Fibroblast of skin of scalp (primary cell): ENCODE results near the gene SPTSSB.

Experiments
- DNase-seq: peaks from one replicate; pipeline ENCODE4 v3.0.0-alpha.2; 2013

Gene SPTSSB

GRCh38 chr3:161337311-161337710, 34.0 kb downstream of the SPTSSB start:
- no peak for DNase-seq

DNA sequence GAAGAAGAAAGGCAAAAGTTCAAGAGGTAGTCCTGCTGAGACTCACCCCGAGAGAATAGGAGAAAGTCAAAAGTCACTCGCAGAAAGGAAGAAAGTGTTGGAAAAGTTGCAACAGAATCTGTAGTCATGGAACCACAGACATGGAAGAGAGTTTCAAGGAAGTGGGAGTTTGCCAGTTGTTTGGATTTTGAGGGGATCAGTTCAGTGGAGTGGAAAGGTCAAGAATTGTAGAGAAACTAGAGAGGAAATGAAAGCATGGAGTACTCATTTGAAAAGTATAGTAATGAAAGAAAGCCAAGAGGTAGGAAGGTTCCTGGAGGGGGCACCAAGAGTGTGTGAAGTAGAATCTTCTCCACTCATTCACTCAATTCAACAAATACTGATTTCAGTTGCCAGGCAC, 34.7 kb downstream of the SPTSSB start:
- no peak for DNase-seq

DNA sequence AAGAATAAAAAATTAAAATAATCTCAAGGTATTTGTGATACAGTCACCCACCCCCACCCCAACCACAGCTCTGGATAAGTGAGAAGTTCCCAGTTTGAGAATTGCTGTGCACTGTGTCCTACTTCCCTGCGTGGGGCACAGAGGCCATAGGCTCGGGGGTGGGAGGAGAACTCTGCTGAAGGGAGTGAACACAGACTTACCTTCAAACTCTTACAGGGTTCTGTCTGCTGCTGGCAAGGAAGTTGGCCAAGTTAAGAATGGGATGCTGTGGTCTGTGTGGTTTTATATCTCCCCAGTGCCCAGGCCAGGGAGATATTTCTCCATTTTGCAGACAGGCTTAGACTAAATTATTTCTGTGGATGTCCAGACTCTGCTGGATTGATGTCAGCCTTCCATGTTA, 37.6 kb downstream of the SPTSSB start:
- no peak for DNase-seq

GRCh38 chr3:161332792-161333191, 38.5 kb downstream of the SPTSSB start:
- DNase-seq: no peak

GRCh38 chr3:161325059-161325458, 46.3 kb downstream of the SPTSSB start:
- DNase-seq: no peak

GRCh38 chr3:161323926-161324621, 47.2 kb downstream of the SPTSSB start:
- DNase-seq: no peak

- no peak for DNase-seq
Observed at GRCh38 chr3:161322781-161323568, 48.3 kb downstream of the SPTSSB start.

DNA sequence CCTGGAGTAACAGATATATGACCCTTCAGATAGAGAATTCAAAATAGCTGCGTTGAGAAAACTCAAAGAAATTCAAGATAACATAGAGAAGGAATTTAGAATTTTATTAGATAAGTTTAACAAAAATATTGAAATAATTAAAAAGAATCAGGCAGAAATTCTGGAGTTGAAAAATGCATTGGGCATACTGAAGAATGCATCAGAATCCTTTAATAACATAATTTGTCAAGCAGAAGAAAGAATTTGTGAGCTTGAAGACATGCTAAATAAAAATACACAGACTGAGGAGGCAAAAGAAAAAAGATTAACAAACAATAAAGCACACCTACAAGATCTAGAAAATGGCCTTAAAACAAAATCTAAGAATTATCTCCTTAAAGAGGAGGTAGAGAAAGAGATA, 50.5 kb downstream of the SPTSSB start:
- no peak for DNase-seq

DNA sequence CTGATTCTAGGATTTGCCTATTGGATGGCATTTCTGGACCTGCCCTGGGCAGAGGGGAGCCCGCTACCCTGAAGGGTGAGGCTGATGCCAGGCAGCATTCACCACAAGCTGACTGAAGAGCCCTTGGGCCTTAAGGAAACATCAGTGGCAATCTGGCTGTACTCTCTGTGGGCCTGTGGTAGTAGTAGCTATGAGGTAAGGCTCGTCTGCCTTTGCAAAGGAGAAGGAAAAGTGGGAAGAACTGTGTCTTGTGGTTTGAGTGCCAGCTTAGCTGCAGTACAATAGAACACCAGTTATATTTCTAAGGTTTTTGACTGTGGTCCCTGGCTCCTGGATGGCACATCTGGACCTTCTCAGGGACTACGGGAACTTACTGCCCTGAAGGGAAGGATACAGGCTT, 51.5 kb downstream of the SPTSSB start:
- no peak for DNase-seq

GRCh38 chr3:161317077-161317476, 54.2 kb downstream of the SPTSSB start:
- DNase-seq: no peak

- no peak for DNase-seq
Observed at GRCh38 chr3:161316006-161316689, 55.2 kb downstream of the SPTSSB start.

DNA sequence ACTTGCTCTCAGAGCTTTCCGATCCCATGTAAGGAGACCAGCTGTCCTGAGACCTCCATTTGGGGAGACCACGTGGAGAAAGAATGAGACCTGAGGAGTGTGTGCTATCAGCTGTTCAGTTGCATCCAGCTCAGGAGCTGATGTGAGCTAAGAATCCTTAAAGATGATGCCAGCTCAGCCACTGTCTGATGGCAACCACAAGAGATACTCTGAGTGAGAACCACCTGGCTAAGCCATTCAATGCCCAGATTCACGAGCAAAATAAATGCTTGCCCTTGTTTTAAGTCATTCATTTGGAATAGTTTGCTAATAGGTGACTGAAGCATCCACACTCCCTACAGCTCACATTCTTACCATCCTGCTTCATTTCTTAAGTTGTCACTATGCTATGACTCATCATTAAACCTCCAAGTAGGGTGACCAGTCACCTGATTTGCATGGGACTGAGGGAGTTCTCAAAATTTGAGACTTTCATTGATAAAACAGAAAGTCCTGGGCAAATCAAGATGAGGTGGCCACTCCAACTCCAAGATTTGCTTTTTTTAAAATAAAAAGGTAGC, 56.4 kb downstream of the SPTSSB start:
- DNase-seq: no peak

DNA sequence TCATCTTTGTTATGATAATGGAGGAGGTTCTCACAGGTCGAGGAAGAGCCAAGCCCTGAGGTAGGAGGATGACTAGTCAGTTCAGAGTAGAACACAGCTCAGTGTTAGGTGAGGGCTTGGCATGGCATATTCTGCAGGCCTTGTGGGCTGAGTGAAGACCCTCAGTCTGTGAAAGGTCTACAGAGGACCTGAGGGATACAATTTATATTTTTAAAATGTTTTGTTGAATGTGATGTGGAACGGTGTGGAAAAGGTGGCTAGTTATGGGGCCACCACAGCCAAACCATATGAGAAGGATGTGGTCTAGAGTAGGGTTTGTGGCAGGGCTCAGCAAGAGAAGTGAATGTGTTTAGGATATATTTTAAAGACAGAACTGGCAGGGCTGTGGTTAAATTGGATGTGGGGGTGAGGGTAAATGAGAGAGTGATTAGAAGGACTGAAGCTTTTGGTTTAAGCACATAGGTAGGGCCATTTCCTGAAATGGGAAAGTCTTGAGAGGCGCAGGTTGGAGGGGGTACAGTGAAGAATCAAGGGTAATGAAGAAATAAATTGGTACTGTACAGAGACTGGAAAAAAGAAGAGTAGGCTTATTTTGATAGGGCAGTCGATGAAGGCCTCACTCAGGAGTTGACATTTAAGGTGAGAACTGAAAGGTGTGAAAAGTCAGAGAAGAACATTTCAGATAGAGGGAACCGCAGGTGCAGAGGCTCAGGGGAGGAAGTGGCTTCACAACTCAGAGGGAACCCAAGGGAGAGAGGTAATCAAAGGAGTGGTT, 60.5 kb downstream of the SPTSSB start:
- DNase-seq: no peak

DNA sequence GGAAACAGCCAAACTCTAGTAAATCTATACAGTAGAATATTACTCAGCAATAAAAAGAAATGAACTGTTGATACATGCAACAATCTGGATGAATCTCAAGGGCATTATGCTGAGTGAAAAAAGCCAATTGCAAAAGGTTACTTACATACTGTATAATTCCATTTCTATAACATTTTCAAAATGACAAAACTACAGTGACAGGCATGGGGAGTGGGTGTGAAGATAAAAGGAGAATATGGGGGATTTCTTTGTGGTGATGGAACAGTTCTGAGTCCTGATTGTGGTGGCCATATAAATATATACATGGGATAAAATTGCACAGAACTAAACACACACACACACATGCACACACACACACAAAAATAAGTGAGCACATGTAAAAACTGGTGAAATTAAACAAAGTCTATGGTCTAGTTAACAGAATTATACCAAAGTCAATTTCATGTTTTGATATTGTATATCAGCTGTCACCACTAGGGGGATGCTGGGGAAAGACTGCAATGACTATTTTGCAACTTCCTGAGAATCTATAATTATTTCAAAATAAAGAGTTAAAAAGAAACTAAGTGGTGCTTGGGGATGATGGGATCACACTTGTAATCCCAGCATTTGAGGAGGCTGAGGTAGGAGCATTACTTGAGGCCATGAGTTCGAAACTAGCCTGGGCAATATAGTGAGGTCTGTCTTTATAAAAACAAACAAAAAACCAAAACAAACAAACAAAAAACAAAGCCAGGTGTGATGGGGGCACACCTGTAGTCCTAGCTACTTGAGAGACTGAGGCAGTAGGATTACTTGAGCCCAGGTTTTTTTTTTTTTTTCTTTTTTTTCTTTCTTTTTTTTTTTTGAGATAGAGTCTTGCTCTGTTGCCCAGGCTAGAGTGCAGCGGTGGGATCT, 66.0 kb downstream of the SPTSSB start:
- peak; percentile 27 for DNase-seq

GRCh38 chr3:161296814-161297213, 74.5 kb downstream of the SPTSSB start:
- no peak for DNase-seq

GRCh38 chr3:161295325-161295724, 76.0 kb downstream of the SPTSSB start:
- peak; percentile 11 for DNase-seq
